Measurements from ENCODE around the gene RCE1.
A peak's percentile ranks its signal among the peaks of the same experiment; 100 is the strongest.

Gene RCE1

DNA sequence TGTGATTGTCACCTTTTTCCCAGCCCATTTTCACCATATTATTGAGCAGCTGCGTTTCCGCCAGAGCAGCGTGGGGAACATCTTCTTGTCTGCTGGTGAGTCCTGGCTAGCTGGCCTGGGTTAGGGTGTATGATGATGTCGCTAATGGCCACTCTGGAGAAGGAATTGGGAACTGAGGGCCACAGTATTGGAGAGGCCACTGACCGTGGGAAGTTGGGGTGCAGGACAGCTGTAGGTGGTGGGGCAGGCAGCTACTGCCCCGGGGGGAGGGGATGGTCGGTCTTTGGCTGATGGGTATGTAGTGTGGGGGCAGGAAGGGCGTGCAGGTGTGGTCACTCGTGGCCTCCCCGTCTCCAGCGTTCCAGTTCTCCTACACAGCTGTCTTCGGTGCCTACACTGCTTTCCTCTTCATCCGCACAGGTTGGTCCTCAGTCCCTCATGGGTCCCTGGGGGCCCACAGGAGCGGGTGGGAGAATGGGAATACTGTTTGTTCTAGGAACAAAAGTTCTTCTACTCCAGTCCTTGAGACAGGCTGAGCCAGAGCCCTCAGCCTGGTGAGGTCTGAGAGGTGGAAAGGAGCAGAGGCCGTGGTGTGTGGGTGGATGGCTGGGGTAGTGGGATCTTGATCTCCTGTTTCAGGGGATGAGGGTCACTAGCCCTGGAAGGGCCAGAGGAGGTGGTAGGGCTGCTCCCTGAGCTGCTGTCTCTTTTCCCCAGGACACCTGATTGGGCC, 2.1 kb downstream of the RCE1 start:
- no peak for DNase-seq (ENCODE audit: low read depth)

DNA sequence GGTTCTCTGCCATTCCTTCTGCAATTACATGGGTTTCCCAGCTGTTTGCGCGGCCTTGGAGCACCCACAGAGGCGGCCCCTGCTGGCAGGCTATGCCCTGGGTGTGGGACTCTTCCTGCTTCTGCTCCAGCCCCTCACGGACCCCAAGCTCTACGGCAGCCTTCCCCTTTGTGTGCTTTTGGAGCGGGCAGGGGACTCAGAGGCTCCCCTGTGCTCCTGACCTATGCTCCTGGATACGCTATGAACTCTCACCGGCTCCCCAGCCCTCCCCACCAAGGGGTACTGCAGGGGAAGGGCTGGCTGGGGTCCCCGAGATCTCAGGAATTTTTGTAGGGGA, 2.6 kb downstream of the RCE1 start:
- DNase-seq (ENCODE audit: low read depth): no peak

DNA sequence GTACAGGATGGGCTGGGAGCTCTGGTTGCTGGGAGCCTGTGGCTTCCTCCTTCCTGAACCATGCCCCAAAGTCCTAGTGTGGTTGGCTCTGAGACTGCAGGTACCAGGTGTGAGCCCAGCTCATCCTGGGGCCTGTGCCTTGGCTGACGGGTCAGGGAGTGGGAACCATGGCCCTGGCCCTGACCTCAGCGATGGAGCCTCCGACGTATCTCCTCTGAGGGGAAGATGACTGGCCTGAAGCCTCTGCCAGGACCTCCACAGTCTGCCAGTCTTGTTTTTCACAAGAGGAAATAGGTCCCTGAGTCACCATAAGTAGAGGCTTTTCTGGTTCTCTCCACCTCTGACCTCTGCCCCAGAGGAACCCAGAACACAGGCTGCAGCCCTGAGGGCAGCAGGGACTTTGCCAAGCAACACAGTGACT, 3.4 kb downstream of the RCE1 start:
- no peak for DNase-seq (ENCODE audit: low read depth)

DNA sequence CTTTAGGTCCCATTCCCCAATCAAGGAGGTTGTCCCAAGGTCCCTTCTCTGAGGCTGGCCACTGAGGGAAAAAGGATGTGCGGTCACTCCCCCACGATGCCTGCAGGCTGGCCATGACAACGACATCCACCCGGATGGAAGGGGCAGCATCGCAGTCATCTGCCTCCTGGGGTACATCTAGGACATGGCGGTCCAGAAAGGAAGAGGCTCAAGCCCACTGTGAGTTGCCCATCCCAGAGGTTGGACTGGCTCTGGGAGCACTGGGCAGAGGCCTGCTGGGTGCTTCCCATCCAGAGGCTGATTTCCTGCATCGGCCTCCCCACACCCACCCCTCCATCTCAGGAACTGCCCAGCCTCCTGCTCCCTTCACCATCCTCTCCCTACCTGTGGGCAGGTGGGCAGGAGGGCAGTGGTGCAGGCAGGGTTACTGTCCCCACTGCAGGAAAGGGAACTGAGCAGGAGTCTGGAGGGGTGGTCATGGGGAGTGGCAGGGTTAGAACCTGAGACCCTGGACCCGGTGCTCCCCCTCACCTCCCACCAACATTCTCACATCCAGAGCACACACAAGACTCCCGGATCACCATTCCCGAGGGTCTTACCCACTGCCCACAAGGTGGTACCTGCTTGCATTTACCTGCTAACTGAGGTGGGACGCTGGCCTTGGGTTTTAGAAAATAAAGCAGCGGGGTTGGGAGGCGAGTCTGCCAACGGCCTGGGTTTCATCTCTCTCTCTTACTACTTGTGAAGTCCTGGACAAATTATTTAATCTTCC, 4.4 kb downstream of the RCE1 start:
- DNase-seq (ENCODE audit: low read depth): no peak

DNA sequence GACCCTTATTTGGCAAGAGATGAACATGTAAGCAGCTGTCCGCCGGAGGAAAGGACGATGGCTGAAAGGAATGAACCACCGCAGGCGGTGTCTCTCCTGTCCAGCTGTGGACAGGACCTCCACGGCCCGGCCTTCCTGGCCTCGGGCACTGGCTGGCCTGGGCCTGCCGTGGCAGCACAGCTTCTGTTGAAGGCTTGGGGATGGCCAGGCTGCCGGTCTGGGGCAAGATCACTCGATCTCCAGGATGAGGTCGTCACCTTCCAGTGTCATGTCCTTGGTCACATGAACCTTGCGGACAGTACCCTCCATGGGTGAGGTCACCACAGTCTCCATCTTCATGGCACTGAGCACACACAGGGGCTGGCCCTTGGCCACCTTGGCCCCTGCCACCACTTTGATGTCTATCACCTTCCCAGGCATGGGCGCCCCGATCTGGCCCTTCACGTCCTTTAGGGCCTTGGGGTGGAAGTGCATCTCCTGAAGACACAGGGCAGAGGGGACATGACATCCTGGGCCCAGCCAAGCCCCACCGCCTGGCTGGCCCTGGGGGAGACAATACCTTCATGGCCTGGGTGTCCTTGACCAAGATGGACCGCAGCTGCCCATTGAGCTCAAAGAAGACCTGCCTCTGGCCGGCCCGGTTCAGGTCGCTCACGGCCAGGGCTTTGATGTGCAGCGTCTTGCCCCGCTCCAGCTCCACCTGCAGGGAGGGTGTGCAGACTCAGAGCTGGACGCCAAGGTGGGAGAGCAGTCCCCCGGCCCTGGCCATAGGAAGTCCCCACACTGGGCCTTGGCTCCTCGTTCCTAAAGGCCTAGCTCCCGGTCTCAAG, 5.6 kb downstream of the RCE1 start:
- no peak for DNase-seq (ENCODE audit: low read depth)

DNA sequence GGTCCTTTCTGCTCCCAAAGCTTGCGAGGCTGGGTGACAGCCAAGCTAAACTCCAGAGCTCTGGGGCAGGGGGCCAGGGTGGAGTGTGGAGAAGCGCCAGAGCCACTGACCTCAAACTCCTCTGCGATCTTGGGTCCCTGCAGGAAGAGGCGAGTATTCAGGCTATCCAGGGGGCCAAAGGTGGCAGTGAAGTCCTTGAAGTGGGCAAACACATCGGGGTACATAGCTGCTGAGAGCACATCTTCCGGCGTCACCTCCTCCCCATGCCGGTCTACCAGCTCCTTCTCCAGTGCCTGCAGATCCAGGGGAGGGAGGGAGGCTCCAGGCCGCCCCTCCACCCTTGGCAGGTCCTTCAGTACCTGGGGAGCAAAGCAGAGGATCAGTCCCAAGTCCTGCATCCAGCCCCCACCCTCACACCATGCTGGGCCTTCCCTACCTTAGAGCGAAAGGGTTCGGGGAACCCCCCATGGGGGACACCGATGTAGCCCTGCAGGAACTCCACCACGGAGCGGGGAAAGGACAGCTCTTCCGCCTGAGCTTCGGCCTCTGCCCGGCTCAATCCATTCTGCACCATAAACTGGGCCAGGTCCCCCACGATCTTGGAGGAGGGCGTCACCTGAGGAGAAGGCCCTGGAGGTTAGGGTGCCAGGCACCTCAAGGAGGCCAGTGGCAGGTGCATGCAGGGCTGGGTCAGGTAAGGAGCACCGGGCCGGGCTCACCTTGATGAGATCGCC, 6.4 kb downstream of the RCE1 start:
- DNase-seq (ENCODE audit: low read depth): no peak

DNA sequence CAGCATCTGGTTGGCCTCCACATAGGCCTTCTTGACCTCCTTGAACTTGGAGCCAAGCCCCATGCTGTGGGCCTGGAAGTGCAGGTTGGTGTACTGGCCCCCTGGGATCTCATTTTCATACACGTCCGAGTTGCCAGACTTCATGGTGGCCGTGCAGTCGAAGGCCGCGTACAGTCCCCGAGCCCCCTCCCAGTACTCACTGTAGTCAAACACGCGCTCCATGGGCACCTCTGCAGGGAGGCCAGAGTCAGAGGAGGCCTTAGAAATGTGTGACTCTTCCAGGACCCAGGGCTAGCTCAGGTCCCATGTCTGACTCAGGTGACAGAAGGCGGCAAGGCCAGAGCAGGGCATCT, 7.0 kb downstream of the RCE1 start:
- DNase-seq (ENCODE audit: low read depth): no peak

GRCh38 chr11:66850588-66851238, 7.5 kb downstream of the RCE1 start:
- no peak for DNase-seq (ENCODE audit: low read depth)

DNA sequence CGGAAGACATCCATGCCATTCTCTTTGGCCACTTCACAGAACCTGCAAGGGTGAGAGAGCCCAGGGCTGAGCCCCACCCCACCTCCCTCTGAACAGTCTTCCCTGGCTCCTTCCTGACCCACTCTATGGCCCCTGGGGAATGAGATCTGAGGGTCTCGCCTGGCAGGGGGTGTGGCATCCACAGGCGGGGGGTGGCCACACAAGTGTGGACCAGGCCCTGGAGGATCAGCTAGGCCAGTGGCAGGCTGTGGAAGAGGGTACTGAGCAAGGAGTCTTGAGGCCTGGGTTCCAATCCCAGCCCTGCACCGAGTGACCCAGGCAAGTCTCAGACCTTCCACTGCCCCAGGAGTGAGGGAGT, 8.0 kb downstream of the RCE1 start:
- no peak for DNase-seq (ENCODE audit: low read depth)

DNA sequence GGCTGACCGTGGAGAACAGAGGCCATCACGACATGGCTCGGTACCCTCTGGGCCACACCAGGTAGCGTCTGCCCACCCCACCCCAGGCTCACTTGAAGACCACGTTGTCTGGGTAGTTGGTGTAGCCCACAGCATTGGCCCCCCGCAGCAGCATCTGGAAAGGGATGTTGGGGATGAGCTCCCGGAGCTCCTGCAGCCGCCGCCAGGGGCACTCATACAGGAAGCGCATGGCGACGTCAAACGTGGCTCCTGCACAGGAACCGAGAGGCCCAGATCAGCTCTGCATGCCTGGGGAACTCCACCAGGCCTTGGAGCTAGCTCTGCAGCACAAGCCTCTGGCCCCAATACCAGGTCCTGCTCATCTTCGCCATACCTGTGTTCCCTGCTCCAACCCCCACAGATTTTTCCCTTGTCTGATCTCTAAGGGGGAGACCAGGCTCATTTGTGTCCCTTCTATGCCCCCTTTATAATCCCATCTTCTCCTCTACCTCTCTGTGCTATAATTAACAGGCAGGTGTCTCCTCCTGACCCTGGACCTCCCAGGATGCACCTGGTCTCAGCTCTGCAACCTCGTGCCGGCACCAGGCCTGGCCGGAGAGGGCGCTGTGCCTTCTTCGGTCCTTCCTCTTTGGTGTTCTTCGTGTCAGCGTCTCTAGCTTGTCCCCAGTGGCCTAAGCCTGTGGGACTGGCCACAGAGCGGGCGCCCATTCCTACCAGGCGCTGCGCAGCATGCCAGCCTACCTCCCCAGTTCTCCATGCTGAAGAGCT, 8.6 kb downstream of the RCE1 start:
- DNase-seq (ENCODE audit: low read depth): no peak

GRCh38 chr11:66852466-66853241, 9.4 kb downstream of the RCE1 start:
- DNase-seq (ENCODE audit: low read depth): no peak

GRCh38 chr11:66853242-66854229, 10.3 kb downstream of the RCE1 start:
- DNase-seq (ENCODE audit: low read depth): no peak

- DNase-seq (ENCODE audit: low read depth): no peak
These were observed 11.0 kb downstream of the RCE1 start for GRCh38 chr11:66854231-66854661.

DNA sequence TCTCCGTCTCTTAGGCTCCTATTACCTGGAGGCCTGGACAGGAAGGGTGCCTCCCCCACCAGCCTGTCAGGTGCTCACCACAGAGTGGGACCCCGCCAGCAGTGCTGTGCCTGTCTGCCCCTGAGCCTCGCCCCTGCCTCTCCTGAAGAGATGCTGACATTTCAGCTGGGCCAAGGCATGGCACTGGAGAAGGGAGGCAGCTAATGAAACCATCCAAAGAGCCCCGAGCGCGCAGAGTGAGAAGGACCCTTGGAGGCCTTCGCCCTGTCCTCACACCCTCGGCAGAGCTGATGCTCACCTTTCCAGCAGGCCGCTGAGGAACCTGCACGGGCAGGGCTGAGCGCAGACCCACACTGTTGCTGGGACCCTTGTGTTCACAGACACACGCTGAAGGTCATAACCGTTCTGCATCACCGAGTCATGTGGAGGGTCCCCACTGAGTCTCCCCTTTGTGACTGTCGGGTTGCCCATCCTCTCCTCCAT, 11.5 kb downstream of the RCE1 start:
- DNase-seq (ENCODE audit: low read depth): no peak

DNA sequence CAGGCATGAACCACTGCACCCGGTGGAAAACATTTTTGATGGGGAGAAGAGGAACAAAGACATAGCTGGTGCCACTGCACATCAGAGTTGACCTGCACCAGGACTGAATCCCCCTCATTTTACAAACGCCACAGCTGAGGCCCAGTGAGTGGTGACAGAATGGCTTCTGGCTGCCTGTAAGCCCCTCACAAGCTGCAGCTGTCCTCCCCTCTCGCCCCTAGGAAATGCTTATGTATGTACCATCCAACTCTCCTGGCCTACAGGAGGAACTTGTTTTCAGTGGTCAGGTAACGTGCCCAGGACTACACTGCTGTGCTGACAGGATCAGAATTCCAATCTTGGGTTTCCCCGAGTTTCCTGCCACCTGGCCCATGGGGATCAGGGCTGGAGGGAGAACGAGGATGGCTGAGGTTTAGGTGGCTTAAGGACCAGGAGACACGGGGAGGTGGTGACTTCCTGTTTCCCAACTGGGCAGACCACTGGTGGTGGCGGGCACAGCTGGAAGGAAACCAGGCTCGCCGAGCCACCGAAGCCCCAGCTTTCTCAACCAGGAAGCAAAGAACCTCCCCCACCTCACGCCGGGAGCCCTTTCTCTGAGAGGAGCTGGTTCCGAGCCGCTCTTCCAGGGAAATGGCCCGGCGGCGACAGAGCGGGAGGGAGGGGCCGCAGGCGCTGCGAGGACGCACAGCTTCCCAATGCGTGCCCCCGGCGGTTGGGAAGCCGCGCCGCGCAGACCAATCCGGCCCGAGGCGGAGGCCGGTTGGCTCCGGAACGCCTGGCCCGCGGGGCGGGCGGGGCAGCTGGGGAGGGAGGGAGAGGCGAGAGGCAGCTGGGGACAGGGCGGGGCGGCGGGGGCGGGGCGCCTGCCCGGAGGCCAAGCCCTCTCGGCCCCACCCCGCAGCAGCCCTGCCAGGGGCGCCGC, 12.6 kb downstream of the RCE1 start:
- peak; percentile 70 for DNase-seq (ENCODE audit: low read depth)

DNA sequence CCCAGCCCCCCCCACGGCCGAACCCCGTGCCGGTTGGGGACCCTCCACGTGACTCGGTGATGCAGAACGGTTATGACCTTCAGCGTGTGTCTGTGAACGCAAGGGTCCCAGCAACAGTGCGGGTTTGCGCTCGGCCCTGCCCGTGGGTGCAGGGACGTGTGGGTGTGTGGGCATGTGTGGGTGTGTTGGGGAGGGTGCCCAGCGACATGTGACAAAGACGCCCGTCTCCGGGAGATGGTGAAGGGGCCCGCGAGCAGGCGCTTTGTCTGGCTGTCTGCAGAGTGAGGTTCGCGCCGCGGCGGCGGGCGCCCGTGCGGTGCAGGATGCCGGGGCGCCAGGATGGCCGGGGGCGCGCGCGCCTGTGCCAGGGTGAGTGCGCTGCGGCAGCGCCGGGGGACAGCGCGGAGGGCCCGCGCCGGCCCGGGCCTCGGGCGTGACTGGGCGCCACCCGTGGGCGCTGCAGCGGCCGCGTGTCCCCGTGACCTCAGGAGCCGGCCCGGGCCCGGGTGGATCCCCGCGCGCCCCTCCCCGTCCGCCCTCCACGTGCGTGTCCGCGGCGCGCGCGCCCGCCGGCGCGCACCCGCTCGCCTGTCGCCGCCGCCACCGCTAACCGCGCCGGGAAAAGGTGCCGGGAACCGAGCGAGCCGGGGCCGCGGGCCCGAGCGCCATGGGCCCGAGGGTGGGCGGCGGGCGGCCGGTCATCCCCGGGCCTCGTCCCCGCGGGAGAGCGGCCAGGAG, 13.4 kb downstream of the RCE1 start, which contains the start of gene LRFN4:
Gene LRFN4, plus strand, starts transcription at position 569 of the 738 bp plus-strand sequence. CDS start 681 bp downstream, outside the sequence.
- peak; percentile 26 for DNase-seq (ENCODE audit: low read depth)
